Tibial nerve (tissue), 4 donors: Measurements from ENCODE around the gene THSD4.

ENCODE experiments used
- EP300 ChIP-seq, 2 donors: sonication (generic); formaldehyde crosslinking; IDR thresholded peaks; one replicate each; pipeline ENCODE4 v1.6.1; 2017; ENCODE audit warnings: antibody characterized with exemption in 2 of 2, mild to moderate bottlenecking in 1 of 2
- POLR2A ChIP-seq, 2 donors: fragments of 450-650 bp; IDR thresholded peaks; one replicate each; pipeline ENCODE4 v1.6.1; 2017; ENCODE audit warnings: antibody characterized with exemption in 2 of 2, mild to moderate bottlenecking in 2 of 2, moderate library complexity in 2 of 2
- TF ChIP-seq, protein P1 (sequence below), 5 experiments: fragments of 200-600 bp in 3 of 5; fragments of 450-650 bp in 2 of 5; sonication (generic) in 3 of 5; IDR thresholded peaks; one replicate each; pipeline ENCODE4 v1.5.1; 2016 to 2019; ENCODE audit warnings: antibody characterized with exemption in 5 of 5, mild to moderate bottlenecking in 3 of 5, moderate library complexity in 2 of 5

DNA sequence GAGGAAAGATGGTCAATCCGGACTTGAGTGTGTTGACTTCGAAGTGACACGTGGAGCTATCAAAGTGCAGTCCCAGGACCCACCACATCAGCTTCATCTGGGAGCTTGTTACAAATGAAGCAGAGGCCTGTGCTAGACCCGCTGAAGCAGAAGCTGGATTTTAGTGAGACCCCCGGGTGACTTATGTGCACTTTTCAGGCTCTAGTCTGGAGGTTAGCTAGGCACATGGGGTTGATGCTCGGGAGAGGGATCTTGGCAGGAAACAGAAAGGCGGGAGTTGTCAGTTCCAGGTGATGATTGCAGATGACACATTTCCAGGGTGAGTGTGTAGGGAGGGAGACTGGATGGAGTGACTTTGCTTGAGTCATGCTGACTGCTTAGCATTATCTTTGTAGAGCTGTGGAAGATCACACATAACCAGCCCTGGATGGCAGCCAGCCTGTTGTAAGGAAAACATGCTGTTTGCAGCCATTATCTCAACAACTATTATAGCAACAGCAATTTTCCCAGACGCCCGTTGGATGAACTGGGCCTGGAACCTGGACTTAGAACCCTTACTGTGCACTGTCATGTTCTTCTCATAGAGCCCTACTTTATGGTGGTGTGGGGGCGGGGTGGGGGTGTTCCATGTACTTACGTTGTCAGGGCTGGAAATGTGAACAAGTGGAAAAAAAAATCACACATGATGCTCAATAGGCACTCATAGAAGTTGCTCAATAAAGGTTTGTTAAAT is 122.4 kb downstream of the THSD4 start:
- no peak for TF ChIP-seq POLR2A (IDR thresholded peaks at IDR 0.05)
- TF ChIP-seq, protein P1, sequence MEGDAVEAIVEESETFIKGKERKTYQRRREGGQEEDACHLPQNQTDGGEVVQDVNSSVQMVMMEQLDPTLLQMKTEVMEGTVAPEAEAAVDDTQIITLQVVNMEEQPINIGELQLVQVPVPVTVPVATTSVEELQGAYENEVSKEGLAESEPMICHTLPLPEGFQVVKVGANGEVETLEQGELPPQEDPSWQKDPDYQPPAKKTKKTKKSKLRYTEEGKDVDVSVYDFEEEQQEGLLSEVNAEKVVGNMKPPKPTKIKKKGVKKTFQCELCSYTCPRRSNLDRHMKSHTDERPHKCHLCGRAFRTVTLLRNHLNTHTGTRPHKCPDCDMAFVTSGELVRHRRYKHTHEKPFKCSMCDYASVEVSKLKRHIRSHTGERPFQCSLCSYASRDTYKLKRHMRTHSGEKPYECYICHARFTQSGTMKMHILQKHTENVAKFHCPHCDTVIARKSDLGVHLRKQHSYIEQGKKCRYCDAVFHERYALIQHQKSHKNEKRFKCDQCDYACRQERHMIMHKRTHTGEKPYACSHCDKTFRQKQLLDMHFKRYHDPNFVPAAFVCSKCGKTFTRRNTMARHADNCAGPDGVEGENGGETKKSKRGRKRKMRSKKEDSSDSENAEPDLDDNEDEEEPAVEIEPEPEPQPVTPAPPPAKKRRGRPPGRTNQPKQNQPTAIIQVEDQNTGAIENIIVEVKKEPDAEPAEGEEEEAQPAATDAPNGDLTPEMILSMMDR (IDR thresholded peaks at IDR 0.05), result no peak
- TF ChIP-seq EP300 (IDR thresholded peaks at IDR 0.05), result no peak
